BJ (cell line): ENCODE measurements around the gene NACC1. TPM values are rescaled to one million over a fixed set of nuclear protein-coding genes. Genes with fewer than 3 reads are reported as not detected.
"Not testable (repeated sequence)": the region's sequence is repeated elsewhere in the genome, so short reads cannot be mapped to it uniquely, and the experiment has no call there.

ENCODE experiments used
- CTCF ChIA-PET: fragments of 350-600 bp; formaldehyde crosslinking; extraction: SDS; loops from one replicate; lab custom pipeline; 2021; ENCODE audit warnings: antibody characterized with exemption, inconsistent platforms; lab: Yijun Ruan, JAX
- POLR2A ChIA-PET: fragments of 300-600 bp; sonication (Branson Sonifier 250); formaldehyde crosslinking; extraction: SDS; loops from one replicate; lab custom pipeline; 2021; ENCODE audit warnings: antibody characterized with exemption; lab: Charles Lee
- DNase-seq: peaks from one replicate; pipeline ENCODE4 v3.0.0-alpha.2; 2011; ENCODE audit warnings: low read depth
- H3K27me3 ChIP-seq: 2 replicates; pipeline ENCODE4 v1.6.0; 2011; ENCODE audit warnings: low read length; ENCODE audit not compliant: control insufficient read depth, insufficient read depth
- H3K36me3 ChIP-seq: 2 replicates; pipeline ENCODE4 v1.5.1; 2011; ENCODE audit warnings: low read length; ENCODE audit not compliant: control insufficient read depth, insufficient read depth
- H3K4me3 ChIP-seq: 2 replicates; pipeline ENCODE4 v1.5.1; 2011; ENCODE audit warnings: low read depth, mild to moderate bottlenecking, control low read depth, low read length
- CTCF ChIP-seq: IDR thresholded peaks from 2 replicates; pipeline ENCODE4 v1.5.1; 2011; ENCODE audit warnings: low read depth, mild to moderate bottlenecking, control low read depth, inconsistent platforms, low read length, moderate library complexity; ENCODE audit not compliant: insufficient read depth
- polyA plus RNA-seq: library from polyadenylated mRNA; depleted of rRNA; stranded (reverse); fragments of >200 nt; gene quantifications from 2 replicates; pipeline ENCODE4 v1.2.3, GENCODE V29; 2011

The NACC1 gene
- polyA plus RNA-seq, 1 experiment, result 98.7 TPM

GRCh38 chr19:13172346-13173138 lies 54.5 kb downstream of the NACC1 start:
- no peak for TF ChIP-seq CTCF
- Histone ChIP-seq H3K36me3 (no peaks in the 10 kb centered on the region), H3K4me3 (no peak overlapping the region), H3K27me3 (no peaks in the 10 kb centered on the region)
- POLR2A ChIA-PET, result interaction anchor here (0.7 kb wide), 2 partner anchors 9 to 30 kb away, joined by 17 to 31 read pairs; no protein-coding TSS in a partner anchor
- CTCF ChIA-PET, result interaction anchor here (0.8 kb wide), 1 partner anchor 207 kb away, joined by 3 read pairs; no protein-coding TSS in a partner anchor
- no peak for DNase-seq

GRCh38 chr19:13173139-13173737 lies 55.2 kb downstream of the NACC1 start:
- no peak for DNase-seq
- POLR2A ChIA-PET, result interaction anchor here (0.7 kb wide), 2 partner anchors 9 to 31 kb away, joined by 17 to 31 read pairs; no protein-coding TSS in a partner anchor
- no peaks in the 10 kb centered on the region for H3K36me3 ChIP-seq
- CTCF ChIA-PET, result interaction anchor here (0.8 kb wide), 1 partner anchor 208 kb away, joined by 3 read pairs; no protein-coding TSS in a partner anchor
- no peak for TF ChIP-seq CTCF
- no peak overlapping the region for H3K4me3 ChIP-seq
- no peaks in the 10 kb centered on the region for H3K27me3 ChIP-seq

- Histone ChIP-seq H3K27me3 (no peaks in the 10 kb centered on the region), H3K4me3 (no peak overlapping the region), H3K36me3 (no peaks in the 10 kb centered on the region)
- ChIA-PET CTCF (interaction anchor here (0.9 to 1.5 kb wide), 2 partner anchors 10 to 19 kb away, joined by 3 to 4 read pairs; no protein-coding TSS in a partner anchor), POLR2A (no interaction called here)
- no peak for TF ChIP-seq CTCF
- DNase-seq, result no peak
Observed at GRCh38 chr19:13176345-13176744, 58.3 kb downstream of the NACC1 start.

- H3K36me3 ChIP-seq, H3K4me3 ChIP-seq, POLR2A ChIA-PET, H3K27me3 ChIP-seq, DNase-seq, CTCF ChIA-PET: not testable (repeated sequence)
Observed at GRCh38 chr19:13177584-13177983, 59.5 kb downstream of the NACC1 start.

GRCh38 chr19:13178291-13178690 lies 60.2 kb downstream of the NACC1 start:
- POLR2A ChIA-PET, H3K4me3 ChIP-seq, H3K36me3 ChIP-seq, CTCF ChIA-PET, H3K27me3 ChIP-seq, DNase-seq: not testable (repeated sequence)

- Histone ChIP-seq H3K27me3 (no peaks in the 10 kb centered on the region), H3K36me3 (no peaks in the 10 kb centered on the region), H3K4me3 (no peak overlapping the region)
- TF ChIP-seq CTCF, result no peak
- ChIA-PET POLR2A (interaction anchor here (0.6 kb wide), 2 partner anchors 9 to 12 kb away, joined by 3 to 31 read pairs; no protein-coding TSS in a partner anchor), CTCF (interaction anchor here (0.8 to 2.3 kb wide), 5 partner anchors 9 to 408 kb away, joined by 3 to 14 read pairs (median 4); no protein-coding TSS in a partner anchor)
- peak; percentile 55 for DNase-seq
Observed at GRCh38 chr19:13181747-13182388, 63.8 kb downstream of the NACC1 start.

GRCh38 chr19:13184926-13185325 lies 66.9 kb downstream of the NACC1 start:
- H3K4me3 ChIP-seq, POLR2A ChIA-PET, DNase-seq, H3K27me3 ChIP-seq, CTCF ChIA-PET, H3K36me3 ChIP-seq: not testable (repeated sequence)
